Caco-2 (cell line): ENCODE measurements around the gene CYTH2. TPM values are rescaled to one million over a fixed set of nuclear protein-coding genes. Genes with fewer than 3 reads are reported as not detected.

ENCODE experiments used
- BruUV-seq: library from RNA; stranded (reverse); fragments of 400-500 nt; replicated peaks from 2 replicates; lab custom pipeline; 2021; lab: Mats Ljungman, UMichigan
- CTCF ChIA-PET: fragments of 300-600 bp; sonication (Branson Sonifier 250); formaldehyde crosslinking; loops from one replicate; lab custom pipeline; 2022; ENCODE audit warnings: antibody characterized with exemption; lab: Charles Lee
- POLR2A ChIA-PET: fragments of 300-600 bp; sonication (Branson Sonifier 250); formaldehyde crosslinking; loops from one replicate; lab custom pipeline; 2022; ENCODE audit warnings: antibody characterized with exemption; lab: Charles Lee
- DNase-seq, 2 experiments: peaks; one replicate each; pipeline versions ENCODE4 v3.0.0 to v3.0.0-alpha.2; 2020 to 2022
- H3K27me3 ChIP-seq: replicated peaks from 2 replicates; pipeline ENCODE4 v1.6.0; 2011; ENCODE audit warnings: low read length; ENCODE audit not compliant: control insufficient read depth, insufficient read depth
- H3K36me3 ChIP-seq: 2 replicates; pipeline ENCODE4 v1.5.1; 2011; ENCODE audit warnings: low read length; ENCODE audit not compliant: control insufficient read depth, insufficient read depth
- H3K4me1 ChIP-seq: fragments of 250-450 bp; sonication (Bioruptor Pico); 2 replicates; pipeline ENCODE4 v1.5.1; 2020; ENCODE audit warnings: mild to moderate bottlenecking
- H3K4me3 ChIP-seq: 2 replicates; pipeline ENCODE4 v1.5.1; 2011; ENCODE audit warnings: low read depth, mild to moderate bottlenecking, control low read depth, low read length
- H3K9me3 ChIP-seq: fragments of 250-450 bp; sonication (Bioruptor Pico); 2 replicates; pipeline ENCODE4 v1.5.1; 2020; ENCODE audit warnings: mild to moderate bottlenecking, moderate library complexity
- H3K27ac Mint-ChIP-seq: one replicate; pipeline ENCODE4 v1.8.0; 2022; ENCODE audit warnings: mixed read lengths; ENCODE audit not compliant: unreplicated experiment
- H3K27me3 Mint-ChIP-seq: one replicate; pipeline ENCODE4 v1.8.0; 2022; ENCODE audit warnings: mixed read lengths; ENCODE audit not compliant: insufficient read depth, unreplicated experiment
- H3K36me3 Mint-ChIP-seq: one replicate; pipeline ENCODE4 v1.8.0; 2022; ENCODE audit warnings: mild to moderate bottlenecking, mixed read lengths; ENCODE audit not compliant: insufficient read depth, unreplicated experiment
- H3K4me1 Mint-ChIP-seq: one replicate; pipeline ENCODE4 v1.8.0; 2022; ENCODE audit warnings: low read depth, mixed read lengths; ENCODE audit not compliant: unreplicated experiment
- H3K4me3 Mint-ChIP-seq: one replicate; pipeline ENCODE4 v1.8.0; 2022; ENCODE audit warnings: mild to moderate bottlenecking, moderate library complexity, mixed read lengths; ENCODE audit not compliant: unreplicated experiment
- H3K9me3 Mint-ChIP-seq: one replicate; pipeline ENCODE4 v1.8.0; 2022; ENCODE audit warnings: mixed read lengths; ENCODE audit not compliant: unreplicated experiment
- CTCF ChIP-seq, 2 experiments: fragments of 200-600 bp in 1 of 2; IDR thresholded peaks; 1 replicate in 1 of 2; 2 replicates in 1 of 2; pipeline versions ENCODE4 v1.5.1 to v1.8.0; 2011 to 2022; ENCODE audit warnings: antibody characterized with exemption in 1 of 2, control low read depth in 1 of 2, inconsistent platforms in 1 of 2, low read depth in 1 of 2, low read length in 1 of 2, mild to moderate bottlenecking in 1 of 2, moderate library complexity in 1 of 2; ENCODE audit not compliant: insufficient read depth in 1 of 2, severe bottlenecking in 1 of 2, unreplicated experiment in 1 of 2
- intact Hi-C: fragments of 100-400 bp; cut with micrococcal nuclease; formaldehyde crosslinking; loops from one replicate; pipeline ENCODE4 v1.10.0; 2022; ENCODE audit not compliant: unreplicated experiment
- total RNA-seq: library from RNA; stranded (reverse); gene quantifications from 2 replicates; pipeline ENCODE4 v1.2.3, GENCODE V29; 2022

The CYTH2 gene
- total RNA-seq, 1 experiment from 2014 or later = 74.6 TPM

- H3K4me3 Mint-ChIP-seq = no peak overlapping the region
- no peak overlapping the region for H3K27ac Mint-ChIP-seq
- peaks cover 63% of the 10 kb centered on the region for H3K36me3 Mint-ChIP-seq
- H3K4me1 ChIP-seq = peaks cover 2% of the 10 kb centered on the region; the same call in 1 of the 2 replicates
- peaks cover 7% of the 10 kb centered on the region for H3K4me1 Mint-ChIP-seq
- POLR2A ChIA-PET = no interaction called here
- no peaks in the 10 kb centered on the region for H3K9me3 Mint-ChIP-seq
- TF ChIP-seq CTCF (IDR thresholded peaks at IDR 0.05; ENCODE audit: insufficient read depth in 1 of 2, low read depth in 1 of 2, low read length in 1 of 2, severe bottlenecking in 1 of 2, unreplicated experiment in 1 of 2) = no peak
- H3K36me3 ChIP-seq = no peaks in the 10 kb centered on the region; the same call in 1 of the 2 replicates
- no peak for DNase-seq
- intact Hi-C loops = loop anchor here (5.0 kb wide), 1 partner anchor 73 kb away; the partner anchor contains the start of genes GRIN2D and KDELR1
- no peaks in the 10 kb centered on the region for H3K9me3 ChIP-seq
- H3K27me3 Mint-ChIP-seq = no peaks in the 10 kb centered on the region
- no peak overlapping the region for H3K4me3 ChIP-seq
- CTCF ChIA-PET = no interaction called here
- BruUV-seq = no TSS peak
- no peaks in the 10 kb centered on the region for H3K27me3 ChIP-seq
These were observed 4.0 kb upstream of the CYTH2 start for GRCh38 chr19:48465215-48465614.

DNA sequence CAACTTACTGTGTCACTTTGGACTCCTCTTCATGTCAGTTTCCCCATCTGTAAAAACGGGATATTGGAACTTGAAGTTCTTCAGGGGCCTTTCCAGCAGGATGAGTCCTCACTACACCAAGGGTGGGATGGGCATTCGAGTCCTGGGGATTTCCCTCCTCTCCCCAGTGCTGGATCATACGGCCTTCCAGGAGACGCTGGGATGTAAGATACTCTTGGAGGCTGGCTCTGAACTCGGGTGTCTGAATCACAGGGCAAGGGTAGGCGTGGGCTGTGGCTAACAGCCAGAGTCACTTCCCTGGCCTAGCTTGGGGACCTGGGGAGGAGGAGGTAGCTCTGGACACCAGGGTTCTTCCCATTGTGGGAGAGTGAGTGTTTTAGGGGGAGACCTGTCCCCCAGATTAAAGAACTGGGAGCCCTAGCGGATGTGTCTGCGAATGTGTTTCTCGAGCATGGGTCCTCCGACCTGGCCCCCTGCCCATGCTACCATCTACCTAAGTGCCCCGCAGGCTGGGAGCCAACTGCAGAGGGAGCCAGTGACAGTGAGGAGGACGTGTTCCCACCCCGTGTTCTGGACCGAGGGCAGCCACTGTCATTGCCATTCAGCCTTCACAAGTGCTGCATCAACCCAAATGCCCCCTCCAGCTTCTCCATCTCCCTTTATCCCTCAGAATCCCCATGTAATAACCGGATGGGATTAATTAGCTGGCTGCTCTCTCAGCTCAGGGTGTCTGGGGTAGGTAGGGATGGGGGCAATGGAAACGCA is 2.4 kb upstream of the CYTH2 start:
- POLR2A ChIA-PET = interaction anchor here (0.6 kb wide), 1 partner anchor 134 kb away, joined by 3 read pairs; no protein-coding TSS in a partner anchor
- peaks cover 7% of the 10 kb centered on the region for H3K36me3 ChIP-seq
- peaks cover 4% of the 10 kb centered on the region; the same call in 1 of the 2 replicates for H3K4me1 ChIP-seq
- Mint-ChIP-seq H3K9me3 (no peaks in the 10 kb centered on the region), H3K36me3 (peaks cover 65% of the 10 kb centered on the region), H3K4me1 (peaks cover 7% of the 10 kb centered on the region), H3K27ac (no peak overlapping the region), H3K27me3 (no peaks in the 10 kb centered on the region), H3K4me3 (no peak overlapping the region)
- H3K27me3 ChIP-seq = no peaks in the 10 kb centered on the region
- intact Hi-C loops = loop anchor here (5.0 kb wide), 1 partner anchor 74 kb away; the partner anchor contains the start of genes GRIN2D and KDELR1
- no peaks in the 10 kb centered on the region for H3K9me3 ChIP-seq
- no TSS peak for BruUV-seq
- CTCF ChIA-PET = no interaction called here
- no peak for DNase-seq
- no peak overlapping the region for H3K4me3 ChIP-seq
- TF ChIP-seq CTCF (IDR thresholded peaks at IDR 0.05; ENCODE audit: insufficient read depth in 1 of 2, low read depth in 1 of 2, low read length in 1 of 2, severe bottlenecking in 1 of 2, unreplicated experiment in 1 of 2) = no peak

- peaks cover 76% of the 10 kb centered on the region for H3K36me3 Mint-ChIP-seq
- intact Hi-C loops = loop anchor here (1.0 to 5.0 kb wide), 3 partner anchors 23 to 77 kb away; partner anchors contain the start of genes GRIN2D and KDELR1
- peak overlapping the region; percentile 98 for H3K27ac Mint-ChIP-seq
These were observed 339 bp upstream of the CYTH2 start for GRCh38 chr19:48468772-48469288.

More at GRCh38 chr19:48468772-48469288, 339 bp upstream of the CYTH2 start:
- H3K36me3 ChIP-seq = peaks cover 9% of the 10 kb centered on the region
- no peaks in the 10 kb centered on the region for H3K27me3 ChIP-seq
- CTCF ChIA-PET = interaction anchor here (1.0 kb wide), 1 partner anchor 115 kb away, joined by 5 read pairs; no protein-coding TSS in a partner anchor
- peak overlapping the region; percentile 65 for H3K4me3 ChIP-seq
- peak; percentile 99 to 100 for DNase-seq
- no peaks in the 10 kb centered on the region for H3K9me3 ChIP-seq
- H3K4me3 Mint-ChIP-seq = peak overlapping the region; percentile 93
- H3K27me3 Mint-ChIP-seq = no peaks in the 10 kb centered on the region
- POLR2A ChIA-PET = no interaction called here
- BruUV-seq = no TSS peak
- TF ChIP-seq CTCF (IDR thresholded peaks at IDR 0.05; ENCODE audit: insufficient read depth in 1 of 2, low read depth in 1 of 2, low read length in 1 of 2, severe bottlenecking in 1 of 2, unreplicated experiment in 1 of 2) = no peak
- peaks cover 7% of the 10 kb centered on the region for H3K4me1 Mint-ChIP-seq
- peaks cover 11% of the 10 kb centered on the region; the same call in 1 of the 2 replicates for H3K4me1 ChIP-seq
- no peaks in the 10 kb centered on the region for H3K9me3 Mint-ChIP-seq
